B cell (primary cell): ENCODE data around the gene ARHGAP12.

Source experiments
- CTCF ChIP-seq: fragments of 200-600 bp; IDR thresholded peaks from one replicate; pipeline ENCODE4 v1.8.0; 2022; ENCODE audit warnings: antibody characterized with exemption, mild to moderate bottlenecking
- EZH2 ChIP-seq: IDR thresholded peaks from 2 replicates; pipeline ENCODE4 v1.6.1; 2012; ENCODE audit warnings: borderline replicate concordance, low read depth, mild to moderate bottlenecking, moderate library complexity, low read length; ENCODE audit not compliant: insufficient read depth, poor library complexity, severe bottlenecking

- TF ChIP-seq CTCF (no peak), EZH2 (no peak)
Observed at GRCh38 chr10:31875608-31876007, 53.0 kb downstream of the ARHGAP12 start.
